Esophagus squamous epithelium (tissue), 4 donors: ENCODE measurements around the gene SLC27A1.

Experiments used
- CTCF ChIP-seq, 6 experiments: fragments of 450-650 bp in 4 of 6; fragments of 200-600 bp in 2 of 6; sonication (generic) in 2 of 6; IDR thresholded peaks; one replicate each; pipeline ENCODE4 v1.5.1; 2016 to 2019; ENCODE audit warnings: antibody characterized with exemption in 6 of 6, mild to moderate bottlenecking in 4 of 6, moderate library complexity in 4 of 6
- POLR2A ChIP-seq, 4 donors: fragments of 450-650 bp; IDR thresholded peaks; one replicate each; pipeline ENCODE4 v1.6.1; 2017; ENCODE audit warnings: antibody characterized with exemption in 4 of 4, mild to moderate bottlenecking in 4 of 4, moderate library complexity in 3 of 4

- TF ChIP-seq CTCF (IDR thresholded peaks at IDR 0.05), result no peak
- no peak for TF ChIP-seq POLR2A (IDR thresholded peaks at IDR 0.05)
These were observed 54.3 kb downstream of the SLC27A1 start for GRCh38 chr19:17524651-17525050.
